Mesenteric fat pad (tissue), 1 donor: ENCODE measurements around the gene RNF114. TPM values are rescaled to one million over a fixed set of nuclear protein-coding genes. Genes with fewer than 3 reads are reported as not detected.
"Not testable (repeated sequence)": the region's sequence is repeated elsewhere in the genome, so short reads cannot be mapped to it uniquely, and the experiment has no call there.

ENCODE experiments used
- DNase-seq: peaks from one replicate; pipeline ENCODE4 v3.0.0-alpha.2; 2020; ENCODE audit warnings: low spot score
- total RNA-seq: library from RNA; stranded (reverse); fragmentation: NEBNext Ultra II Directional; extraction: Animal tissue kit (Norgen Biotek cat#: 25700); gene quantifications from one replicate; pipeline ENCODE4 v1.2.1, GENCODE V29; 2021
- donor health status: DM: yes; HTN: yes; CAD: no.

Gene RNF114
- total RNA-seq, 1 donor from 2014 or later = 59.9 TPM

GRCh38 chr20:49961413-49961812, 25.2 kb downstream of the RNF114 start:
- no peak for DNase-seq

- no peak for DNase-seq
Observed at GRCh38 chr20:49964964-49965780, 29.0 kb downstream of the RNF114 start.

- DNase-seq = no peak
Observed at GRCh38 chr20:49965781-49966305, 29.6 kb downstream of the RNF114 start.

GRCh38 chr20:49966861-49967260, 30.7 kb downstream of the RNF114 start:
- DNase-seq = no peak

GRCh38 chr20:49969234-49969633, 33.0 kb downstream of the RNF114 start:
- no peak for DNase-seq

GRCh38 chr20:49969946-49970345, 33.7 kb downstream of the RNF114 start:
- DNase-seq = no peak

- no peak for DNase-seq
Observed at GRCh38 chr20:49970498-49970897, 34.3 kb downstream of the RNF114 start.

GRCh38 chr20:49973981-49974380, 37.8 kb downstream of the RNF114 start:
- no peak for DNase-seq

- DNase-seq = no peak
Observed at GRCh38 chr20:49976542-49976941, 40.3 kb downstream of the RNF114 start.

- DNase-seq = not testable (repeated sequence)
Observed at GRCh38 chr20:49977740-49978139, 41.5 kb downstream of the RNF114 start.

- DNase-seq = no peak
Observed at GRCh38 chr20:49978685-49979029, 42.5 kb downstream of the RNF114 start.

GRCh38 chr20:49979030-49979832, 43.0 kb downstream of the RNF114 start:
- DNase-seq = no peak

- DNase-seq = no peak
Observed at GRCh38 chr20:49980140-49981008, 44.2 kb downstream of the RNF114 start.

GRCh38 chr20:49981218-49982071, 45.2 kb downstream of the RNF114 start:
- DNase-seq = no peak

GRCh38 chr20:49982072-49982345, 45.8 kb downstream of the RNF114 start:
- DNase-seq = no peak

GRCh38 chr20:49982346-49983122, 46.3 kb downstream of the RNF114 start, which contains the start of gene SNAI1:
Gene SNAI1, plus strand, starts transcription at chr20:49982980. Its CDS starts 80 bp downstream, at chr20:49983060.
- DNase-seq = peak; percentile 92

GRCh38 chr20:49983123-49983847, 47.1 kb downstream of the RNF114 start:
- DNase-seq = no peak

- DNase-seq = no peak
Observed at GRCh38 chr20:49983848-49984408, 47.7 kb downstream of the RNF114 start.
